HG03520 (cell line): ENCODE measurements around the gene BNC2.

ENCODE experiments used
- ATAC-seq: cut with Tn5 transposase; IDR thresholded peaks from one replicate; pipeline ENCODE4 v1.9.1; 2021; ENCODE audit warnings: mild to moderate bottlenecking, moderate library complexity; ENCODE audit not compliant: unreplicated experiment

Gene BNC2

GRCh38 chr9:16768816-16769215 is 101.7 kb downstream of the BNC2 start:
- ATAC-seq, result no peak

DNA sequence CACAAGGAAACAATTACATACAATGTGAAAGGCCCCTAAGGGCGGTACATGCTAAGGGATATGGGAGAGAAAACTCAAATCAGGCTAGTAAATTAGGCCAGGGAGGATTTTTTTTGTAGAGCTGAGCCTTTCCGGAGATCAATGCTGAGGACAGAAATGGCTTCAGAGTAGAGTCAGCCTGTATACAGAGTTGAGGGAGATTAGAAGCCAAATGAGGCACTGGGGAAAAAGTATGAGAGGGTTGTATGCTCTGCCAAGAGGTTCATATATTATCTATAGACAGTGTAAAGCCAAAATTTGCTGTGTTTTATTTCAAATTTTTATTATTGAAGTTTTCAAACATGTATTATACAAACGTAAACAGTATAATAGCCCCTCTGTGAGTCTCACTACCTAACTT is 103.1 kb downstream of the BNC2 start:
- no peak for ATAC-seq

GRCh38 chr9:16763946-16764345 is 106.5 kb downstream of the BNC2 start:
- no peak for ATAC-seq

GRCh38 chr9:16755467-16756160 is 114.9 kb downstream of the BNC2 start:
- no peak for ATAC-seq

DNA sequence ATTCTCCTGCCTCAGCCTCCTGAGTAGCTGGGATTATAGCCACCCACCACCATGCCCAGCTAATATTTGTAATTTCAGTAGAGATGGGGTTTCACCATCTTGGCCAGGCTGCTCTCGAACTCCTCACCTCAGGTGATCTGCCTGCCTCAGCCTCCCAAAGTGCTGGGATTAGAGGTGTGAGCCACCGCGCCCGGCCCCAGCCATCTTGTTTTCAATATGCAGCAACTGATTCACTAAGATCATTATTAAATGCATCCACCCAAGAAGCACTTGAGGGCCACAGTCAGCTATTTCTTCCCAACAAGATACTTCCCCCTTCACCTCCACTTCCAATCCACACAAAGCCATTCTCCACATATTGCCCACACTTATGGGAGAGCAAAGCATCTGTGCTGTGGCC is 115.8 kb downstream of the BNC2 start:
- ATAC-seq, result no peak

- no peak for ATAC-seq
Observed at GRCh38 chr9:16753256-16753655, 117.2 kb downstream of the BNC2 start.

- no peak for ATAC-seq
Observed at GRCh38 chr9:16752601-16753000, 117.9 kb downstream of the BNC2 start.

- no peak for ATAC-seq
Observed at GRCh38 chr9:16750553-16750952, 119.9 kb downstream of the BNC2 start.

GRCh38 chr9:16745359-16745758 is 125.1 kb downstream of the BNC2 start:
- no peak for ATAC-seq

GRCh38 chr9:16744394-16744793 is 126.1 kb downstream of the BNC2 start:
- ATAC-seq, result no peak

GRCh38 chr9:16743375-16743774 is 127.1 kb downstream of the BNC2 start:
- ATAC-seq, result no peak

GRCh38 chr9:16735001-16735400 is 135.5 kb downstream of the BNC2 start:
- no peak for ATAC-seq

GRCh38 chr9:16732546-16732945 is 137.9 kb downstream of the BNC2 start:
- ATAC-seq, result no peak

GRCh38 chr9:16730162-16730561 is 140.3 kb downstream of the BNC2 start:
- ATAC-seq, result no peak

- ATAC-seq, result no peak
Observed at GRCh38 chr9:16729651-16730050, 140.8 kb downstream of the BNC2 start.

- ATAC-seq, result no peak
Observed at GRCh38 chr9:16728137-16728508, 142.3 kb downstream of the BNC2 start.

DNA sequence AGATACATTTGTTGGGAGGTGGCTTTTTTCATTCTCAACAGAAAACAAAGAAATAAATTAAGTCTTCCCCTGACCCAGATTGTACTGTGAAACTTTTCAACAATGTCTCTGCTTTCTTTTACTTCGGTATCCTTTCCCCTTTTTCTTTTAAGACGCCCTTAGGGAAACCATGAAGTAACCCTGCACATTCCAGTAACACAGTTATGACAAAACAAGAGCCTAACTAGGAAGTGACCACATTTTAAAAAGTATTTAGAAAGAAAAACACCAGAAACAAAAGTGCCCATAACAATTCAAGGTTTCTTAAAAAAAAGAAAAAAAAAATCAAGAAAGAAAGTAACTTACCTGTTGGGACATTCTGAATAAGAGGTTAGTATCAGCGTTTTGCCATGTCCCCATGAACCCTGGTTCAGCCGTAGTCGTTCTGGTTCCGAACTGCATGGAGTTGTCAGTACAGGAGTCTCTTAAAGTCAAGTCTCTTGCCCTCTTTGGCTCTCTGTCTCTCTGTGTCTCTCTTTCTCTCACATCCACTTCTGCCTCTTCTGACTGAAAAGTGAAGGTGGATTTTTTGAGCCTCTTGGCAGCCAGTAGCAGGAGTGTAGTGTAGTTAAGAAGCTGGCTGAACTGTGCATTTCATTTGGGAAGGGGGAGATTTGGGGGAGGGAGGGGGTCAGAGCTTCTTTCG is 142.9 kb downstream of the BNC2 start:
- ATAC-seq, result no peak

DNA sequence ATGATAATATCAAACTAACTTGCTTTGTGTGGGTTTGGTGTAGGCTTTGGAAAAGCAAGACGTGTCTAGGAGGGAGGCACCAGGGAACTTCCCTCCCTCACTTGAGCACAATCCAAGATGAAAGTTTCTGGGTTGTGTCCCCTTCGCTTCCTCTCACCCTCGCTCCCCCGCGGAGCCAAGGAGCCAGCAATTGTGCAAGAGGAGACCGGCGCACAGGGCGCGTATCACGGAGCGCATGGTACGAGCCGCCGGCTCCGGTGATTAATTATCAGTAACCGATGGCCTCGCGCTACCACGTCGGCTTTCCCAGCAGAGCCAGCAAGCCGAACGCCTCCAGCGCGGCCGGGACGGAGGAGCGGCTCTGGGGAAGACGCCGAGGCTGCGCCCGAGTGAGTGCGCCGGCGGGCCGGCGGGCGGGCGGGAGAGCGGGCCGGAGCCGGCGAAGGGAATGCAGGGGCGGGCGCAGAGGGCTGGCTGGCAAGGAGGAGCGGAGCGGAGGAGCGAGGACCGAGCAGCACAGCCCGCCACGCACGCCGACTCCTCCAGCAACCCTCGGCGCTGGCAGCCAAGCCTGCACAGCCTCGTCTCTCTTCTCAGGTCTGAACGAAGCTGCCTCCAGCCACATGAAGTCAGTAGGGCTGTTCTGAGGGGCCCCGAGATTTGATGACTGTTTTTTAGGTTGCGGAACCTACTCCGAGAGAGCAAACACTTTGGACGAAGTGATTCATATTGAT is 143.6 kb downstream of the BNC2 start:
- no peak for ATAC-seq

DNA sequence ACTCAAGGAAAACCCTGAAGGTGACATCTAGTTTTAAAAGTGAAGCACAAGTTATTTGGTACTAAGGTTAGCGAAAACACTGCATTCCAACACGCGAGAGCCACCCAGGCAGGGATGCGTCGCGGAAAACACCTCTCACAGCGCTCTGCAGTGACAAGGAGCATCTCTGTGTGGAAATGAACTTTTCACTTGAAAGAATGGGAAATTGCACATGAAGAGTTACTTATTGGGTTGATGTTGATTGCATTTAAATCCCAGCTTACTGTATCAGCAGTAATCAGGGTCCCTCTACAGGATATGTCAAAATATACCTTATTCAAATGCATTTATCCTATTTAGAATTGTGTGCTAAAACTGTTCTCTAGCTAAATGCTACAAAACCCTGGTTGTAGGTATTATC is 144.4 kb downstream of the BNC2 start:
- ATAC-seq, result no peak

GRCh38 chr9:16725066-16725465 is 145.4 kb downstream of the BNC2 start:
- no peak for ATAC-seq

DNA sequence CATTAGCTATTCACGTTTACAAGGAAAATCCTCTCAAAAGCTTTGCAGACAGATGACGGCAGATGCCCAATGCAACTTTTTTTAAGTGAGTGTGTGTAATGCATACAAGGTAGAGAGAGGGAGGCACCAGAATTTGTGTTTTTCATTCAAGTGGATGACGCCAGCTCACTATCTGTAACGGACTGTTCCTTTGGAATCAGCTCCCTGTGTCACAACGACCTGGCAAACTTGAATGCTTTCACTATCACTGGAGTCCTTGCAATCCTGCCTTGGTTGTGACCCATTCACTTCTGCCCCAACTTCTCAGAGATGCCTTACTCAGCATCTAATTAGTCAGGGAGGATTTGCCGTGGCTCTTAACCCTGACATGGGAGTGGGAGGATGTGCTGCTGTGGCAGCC is 148.5 kb downstream of the BNC2 start:
- no peak for ATAC-seq

GRCh38 chr9:16720386-16720785 is 150.1 kb downstream of the BNC2 start:
- ATAC-seq, result no peak
